Psoas muscle (tissue), 8 donors: ENCODE results near the gene ZBTB22. TPM values are rescaled to one million over a fixed set of nuclear protein-coding genes. Genes with fewer than 3 reads are reported as not detected.

Source experiments
- ATAC-seq, 4 donors: fragments of 200-7000 bp; cut with Tn5 transposase; one replicate each; pipeline ENCODE4 v1.9.1; 2020; ENCODE audit warnings: moderate library complexity in 3 of 4, mild to moderate bottlenecking in 2 of 4
- DNase-seq, 2 donors: peaks; one replicate each; pipeline ENCODE4 v3.0.0-alpha.2; 2020
- H3K27ac ChIP-seq: fragments of 200-600 bp; one replicate; pipeline ENCODE4 v1.8.0; 2022
- H3K27me3 ChIP-seq, 3 donors: fragments of 200-600 bp in 1 of 3; one replicate each; pipeline versions ENCODE4 v1.6.1 to v1.8.0; 2013 to 2022; ENCODE audit warnings: low read length in 2 of 3, mild to moderate bottlenecking in 2 of 3, moderate library complexity in 1 of 3; ENCODE audit not compliant: insufficient read depth in 3 of 3
- H3K36me3 ChIP-seq, 2 donors: fragments of 200-600 bp in 1 of 2; one replicate each; pipeline versions ENCODE4 v1.6.1 to v1.8.0; 2013 to 2022; ENCODE audit warnings: low read depth in 1 of 2, mild to moderate bottlenecking in 1 of 2, moderate library complexity in 1 of 2; ENCODE audit not compliant: insufficient read depth in 1 of 2
- H3K4me1 ChIP-seq: fragments of 200-600 bp; one replicate; pipeline ENCODE4 v1.8.0; 2022
- H3K4me3 ChIP-seq: fragments of 200-600 bp; one replicate; pipeline ENCODE4 v1.8.0; 2022; ENCODE audit warnings: mild to moderate bottlenecking
- H3K9me3 ChIP-seq: fragments of 200-600 bp; one replicate; pipeline ENCODE4 v1.8.0; 2022
- CTCF ChIP-seq: fragments of 200-600 bp; IDR thresholded peaks from one replicate; pipeline ENCODE4 v1.8.0; 2022; ENCODE audit warnings: antibody characterized with exemption
- WGBS, 3 donors: extraction: QIAGEN DNeasy Blood & Tissue Kit; methylation state at CpG; one replicate each; pipeline versions ENCODE4 v1.1.6 to v1.1.7; 2013; 5-methylcytosine and 5-hydroxymethylcytosine counted together
- intact Hi-C, 2 donors: fragments of 100-400 bp; cut with DNase I; formaldehyde crosslinking; loops; one replicate each; pipeline versions ENCODE4 v1.11.0 to v1.14.2; 2022
- polyA plus RNA-seq, 3 donors: library from polyadenylated mRNA; stranded (reverse); fragments of 200-250 nt; gene quantifications; one replicate each; pipeline ENCODE4 v1.2.3, GENCODE V29; 2013
- total RNA-seq, 4 donors: library from RNA; stranded (reverse); fragmentation: NEBNext Ultra II Directional in 2 of 4; extraction: Animal tissue kit (Norgen Biotek cat#: 25700) in 2 of 4; gene quantifications; one replicate each; pipeline versions ENCODE4 v1.2.1 to v1.2.4, GENCODE V29; 2021 to 2023
- donor health status: healthy with polysubstance abuse.
- donor health status: DM: no; HTN: no; CAD: no; lungs with moderate emphysema.
- donor health status: Bipolar disorder and iron deficiency.
- donor health status: healthy.
- donor health status: DM: yes; HTN: yes; CAD: no.
- donor health status: DM: no; HTN: no; CAD: no.
- donor health status: DM: no; HTN: no; CAD: no.
- donor health status: DM: yes; HTN: yes; CAD: no.

Gene ZBTB22
- total and polyA plus RNA-seq, 7 donors, result 4.7 to 19.7 (median 8.4) TPM

GRCh38 chr6:33292996-33293682 is 24.4 kb downstream of the ZBTB22 start:
- 76 to 82% (median 80%) methylated on average over 16 of the region's 16 CpGs for WGBS, 3 donors
- no peak for DNase-seq

GRCh38 chr6:33290459-33290858 is 27.1 kb downstream of the ZBTB22 start:
- DNase-seq (no peak), ATAC-seq (no peak)
- Histone ChIP-seq H3K36me3 (peaks cover 3 to 78% of the 10 kb centered on the region in 2 donors), H3K4me3 (peak overlapping the region; percentile 85), H3K9me3 (no peaks in the 10 kb centered on the region), H3K27me3 (no peaks in the 10 kb centered on the region), H3K27ac (peak overlapping the region; percentile 77), H3K4me1 (peaks cover 18% of the 10 kb centered on the region)
- intact Hi-C loops, result no loop called here
- TF ChIP-seq CTCF, result no peak
- WGBS, 3 donors, result 58 to 69% (median 65%) methylated on average over 7 of the region's 7 CpGs

More at GRCh38 chr6:33292996-33293682, 24.4 kb downstream of the ZBTB22 start:
- intact Hi-C loops, result no loop called here
- H3K4me3 ChIP-seq, result no peak overlapping the region
- ATAC-seq, result no peak
- no peaks in the 10 kb centered on the region for H3K9me3 ChIP-seq
- no peak for TF ChIP-seq CTCF
- H3K27me3 ChIP-seq, result no peaks in the 10 kb centered on the region
- no peak overlapping the region for H3K27ac ChIP-seq
- peaks cover 23% of the 10 kb centered on the region for H3K4me1 ChIP-seq
- H3K36me3 ChIP-seq, result peaks cover 4 to 65% of the 10 kb centered on the region in 2 donors

- ATAC-seq, result peak in 2 of 4 donors; percentile 2 to 10
- H3K4me1 ChIP-seq, result peaks cover 18% of the 10 kb centered on the region
- H3K9me3 ChIP-seq, result no peaks in the 10 kb centered on the region
- no peaks in the 10 kb centered on the region for H3K27me3 ChIP-seq
- DNase-seq, result no peak
- 2 to 4% (median 2%) methylated on average over 11 to 14 of the region's 14 CpGs for WGBS, 3 donors
- H3K36me3 ChIP-seq, result peaks cover 3 to 78% of the 10 kb centered on the region in 2 donors
- peak overlapping the region; percentile 77 for H3K27ac ChIP-seq
- no peak for TF ChIP-seq CTCF
- peak overlapping the region; percentile 85 for H3K4me3 ChIP-seq
- intact Hi-C loops, result loop anchor here in 1 of 2 donors (1.0 to 5.0 kb wide), 3 partner anchors 10 to 1163 kb away; partner anchors contain the start of genes ATF6B and RPS18
Measured at GRCh38 chr6:33289784-33290315, 27.7 kb downstream of the ZBTB22 start.

- H3K27me3 ChIP-seq, result no peaks in the 10 kb centered on the region
- H3K4me1 ChIP-seq, result peaks cover 18% of the 10 kb centered on the region
- no peak for TF ChIP-seq CTCF
- H3K9me3 ChIP-seq, result no peaks in the 10 kb centered on the region
- peak; percentile 76 to 85 for DNase-seq
- H3K27ac ChIP-seq, result peak within 1 kb of the TSS; percentile 77
- peaks cover 3 to 78% of the 10 kb centered on the region in 2 donors for H3K36me3 ChIP-seq
- H3K4me3 ChIP-seq, result peak within 1 kb of the TSS; percentile 85
- ATAC-seq, result peak; percentile 94 to 97 (median 96)
- 0% methylated on average over 38 to 43 of the region's 43 CpGs for WGBS, 3 donors
- intact Hi-C loops, result loop anchor here in 1 of 2 donors (1.0 to 5.0 kb wide), 3 partner anchors 9 to 1162 kb away; partner anchors contain the start of genes ATF6B and RPS18
Measured at GRCh38 chr6:33288921-33289783, 28.4 kb downstream of the ZBTB22 start, which contains the start of the genes PFDN6 and WDR46. TSS of gene PFDN6 (plus strand) at chr6:33289601. CDS start at chr6:33289857, 256 bp downstream. TSS of gene WDR46 (minus strand) at chr6:33289239. CDS start at chr6:33289170, 69 bp downstream.
